ENCODE data around the gene ZNF622.

Gene ZNF622

GRCh38 chr5:16465544-16466432, at the start of gene ZNF622:
TSS of gene ZNF622 (minus strand) at chr5:16465800. CDS start at chr5:16465665, 135 bp downstream.
- DNase-seq = peak; percentile 79

GRCh38 chr5:16510098-16510497, 44.5 kb upstream of the ZNF622 start:
- no peak for DNase-seq

- DNase-seq = peak; percentile 14
These were observed 43.3 kb upstream of the ZNF622 start for GRCh38 chr5:16508730-16509531.

- no peak for DNase-seq
These were observed 42.1 kb upstream of the ZNF622 start for GRCh38 chr5:16507716-16508115.

- DNase-seq = no peak
These were observed 40.3 kb upstream of the ZNF622 start for GRCh38 chr5:16505904-16506303.

GRCh38 chr5:16505140-16505891, 39.7 kb upstream of the ZNF622 start:
- DNase-seq = no peak

- DNase-seq = no peak
These were observed 39.0 kb upstream of the ZNF622 start for GRCh38 chr5:16504571-16504970.

- no peak for DNase-seq
These were observed 37.3 kb upstream of the ZNF622 start for GRCh38 chr5:16502866-16503265.

GRCh38 chr5:16500024-16500423, 34.4 kb upstream of the ZNF622 start:
- no peak for DNase-seq

- DNase-seq = no peak
These were observed 31.9 kb upstream of the ZNF622 start for GRCh38 chr5:16497546-16497945.

GRCh38 chr5:16493261-16493660, 27.7 kb upstream of the ZNF622 start:
- no peak for DNase-seq

- DNase-seq = no peak
These were observed 27.0 kb upstream of the ZNF622 start for GRCh38 chr5:16492398-16493140.

GRCh38 chr5:16490911-16491310, 25.3 kb upstream of the ZNF622 start:
- DNase-seq = no peak

- DNase-seq = no peak
These were observed 23.8 kb upstream of the ZNF622 start for GRCh38 chr5:16489322-16489791.

- no peak for DNase-seq
These were observed 21.9 kb upstream of the ZNF622 start for GRCh38 chr5:16487456-16487855.

- no peak for DNase-seq
These were observed 21.1 kb upstream of the ZNF622 start for GRCh38 chr5:16486711-16487111.

GRCh38 chr5:16485656-16486055, 20.1 kb upstream of the ZNF622 start:
- DNase-seq = no peak

- DNase-seq = no peak
These were observed 18.5 kb upstream of the ZNF622 start for GRCh38 chr5:16484081-16484480.

- DNase-seq = no peak
These were observed 17.8 kb upstream of the ZNF622 start for GRCh38 chr5:16483361-16483760.

GRCh38 chr5:16482891-16483290, 17.3 kb upstream of the ZNF622 start:
- DNase-seq = no peak

- no peak for DNase-seq
These were observed 15.4 kb upstream of the ZNF622 start for GRCh38 chr5:16480821-16481538.

GRCh38 chr5:16480144-16480543, 14.5 kb upstream of the ZNF622 start:
- DNase-seq = no peak
